ENCODE measurements around the gene HAO1.

The HAO1 gene

GRCh38 chr20:7926767-7927166 is 13.5 kb downstream of the HAO1 start:
- DNase-seq (ENCODE audit: low read depth), result no peak

GRCh38 chr20:7926323-7926722 is 13.9 kb downstream of the HAO1 start:
- no peak for DNase-seq (ENCODE audit: low read depth)

DNA sequence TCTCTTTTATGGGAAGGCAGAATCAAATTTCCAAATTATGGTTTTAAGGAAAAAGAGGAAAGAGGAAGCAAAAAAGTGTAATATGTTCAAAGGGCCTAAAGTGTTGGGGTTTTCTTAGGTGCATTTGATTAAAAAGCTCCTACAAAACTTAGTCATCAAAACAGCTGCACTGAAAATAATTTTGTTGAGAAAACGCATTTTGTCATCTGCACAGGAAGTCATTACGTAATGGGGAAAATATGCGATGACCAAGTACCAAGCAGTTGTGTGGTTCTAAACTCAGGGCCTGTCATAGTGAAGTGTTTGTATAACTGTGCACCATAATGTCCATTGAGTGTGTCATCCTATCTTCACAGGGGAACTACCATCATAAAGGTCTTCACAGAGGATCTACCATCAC is 15.6 kb downstream of the HAO1 start:
- DNase-seq (ENCODE audit: low read depth), result no peak

DNA sequence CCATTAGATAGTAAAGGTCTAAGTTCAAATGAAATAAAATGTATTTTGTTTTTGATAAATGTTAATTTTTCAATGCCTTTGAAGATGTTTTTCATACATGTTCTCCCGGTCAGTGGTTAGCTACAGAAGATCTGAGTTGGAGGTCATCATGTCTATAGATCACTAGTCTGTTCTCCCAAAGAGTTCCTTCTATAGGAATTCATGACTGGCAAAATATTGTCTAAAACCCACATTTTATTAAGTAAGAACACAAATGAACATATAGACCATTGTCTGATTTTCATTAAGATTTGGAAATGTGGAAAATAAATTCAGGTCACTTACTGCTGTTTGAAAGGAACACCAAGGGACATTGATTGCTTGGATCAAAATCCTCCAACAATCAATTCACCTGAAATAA is 23.6 kb downstream of the HAO1 start:
- no peak for DNase-seq (ENCODE audit: low read depth)

- DNase-seq (ENCODE audit: low read depth), result no peak
Measured at GRCh38 chr20:7912551-7912950, 27.7 kb downstream of the HAO1 start.

DNA sequence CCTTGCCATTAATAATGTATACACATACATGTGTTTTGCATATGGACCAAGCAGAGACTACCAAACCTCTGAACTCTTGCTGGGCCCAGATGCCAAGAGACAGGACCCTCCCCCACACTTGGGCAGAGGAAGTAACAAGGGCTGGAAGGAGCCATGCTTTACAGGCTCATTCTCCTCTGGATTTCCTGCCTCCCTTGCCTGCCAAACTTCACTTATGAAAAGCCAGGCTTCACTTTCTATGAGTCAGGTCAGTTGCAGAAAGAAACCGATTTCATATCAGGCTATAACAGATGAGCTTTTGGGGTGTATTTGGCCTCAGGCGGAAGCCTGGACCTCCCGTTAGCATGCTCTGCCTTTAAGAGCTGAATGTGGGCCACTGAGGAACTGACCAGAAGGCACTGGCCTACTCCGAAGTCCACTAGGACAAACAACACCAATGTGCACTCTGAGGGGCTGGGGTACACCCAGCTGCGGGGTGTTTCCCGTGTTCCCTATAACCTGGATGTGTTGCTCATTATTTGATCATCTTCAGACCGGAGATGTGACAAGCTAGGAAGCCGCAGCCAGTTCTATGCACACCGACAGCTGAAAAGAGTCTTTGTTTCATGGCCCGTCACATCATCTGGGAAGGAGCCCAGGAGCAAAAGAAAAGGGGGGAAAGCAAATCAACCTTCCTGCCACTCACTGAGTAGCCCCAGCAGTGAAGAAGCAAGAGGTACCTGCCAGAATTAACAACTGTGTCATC is 28.5 kb downstream of the HAO1 start:
- DNase-seq (ENCODE audit: low read depth), result no peak

DNA sequence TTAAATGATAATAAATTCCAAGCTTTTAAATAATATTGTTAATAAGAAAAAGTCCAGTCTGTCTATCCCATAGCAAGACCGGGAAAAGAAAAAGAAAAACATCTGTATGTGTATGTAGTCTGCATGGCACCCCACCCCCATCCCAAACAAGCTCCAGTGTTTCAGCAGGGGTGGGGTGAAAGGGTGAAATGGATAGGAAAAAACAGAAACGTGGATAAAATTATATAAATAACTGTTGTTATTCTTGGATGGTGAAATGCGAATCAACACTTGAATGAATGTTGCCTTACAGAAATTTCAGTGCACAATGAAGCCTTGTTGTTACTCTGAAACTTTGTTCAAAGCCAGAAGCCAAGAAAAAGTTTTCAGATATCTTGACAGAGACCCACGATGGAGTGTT is 31.4 kb downstream of the HAO1 start:
- DNase-seq (ENCODE audit: low read depth), result no peak

DNA sequence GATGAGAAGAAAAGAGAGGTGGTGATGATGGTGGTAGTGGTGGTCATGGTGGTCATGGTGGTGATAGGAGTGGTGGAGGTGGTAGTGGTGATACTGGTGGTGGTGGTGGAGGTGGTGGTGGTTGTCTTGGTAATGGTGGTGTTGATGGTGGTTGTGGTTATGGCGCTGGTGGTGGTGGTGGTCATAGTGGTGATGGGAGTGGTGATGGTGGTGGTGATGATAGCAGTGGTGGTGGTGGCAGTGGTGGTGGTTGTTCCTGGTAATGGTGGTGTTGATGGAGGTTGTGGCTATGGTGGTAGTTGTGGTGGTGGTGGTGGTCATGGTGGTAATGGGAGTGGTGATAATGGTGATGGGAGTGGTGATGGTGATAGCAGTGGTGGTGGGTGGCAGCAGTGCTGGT is 36.8 kb downstream of the HAO1 start:
- no peak for DNase-seq (ENCODE audit: low read depth)

DNA sequence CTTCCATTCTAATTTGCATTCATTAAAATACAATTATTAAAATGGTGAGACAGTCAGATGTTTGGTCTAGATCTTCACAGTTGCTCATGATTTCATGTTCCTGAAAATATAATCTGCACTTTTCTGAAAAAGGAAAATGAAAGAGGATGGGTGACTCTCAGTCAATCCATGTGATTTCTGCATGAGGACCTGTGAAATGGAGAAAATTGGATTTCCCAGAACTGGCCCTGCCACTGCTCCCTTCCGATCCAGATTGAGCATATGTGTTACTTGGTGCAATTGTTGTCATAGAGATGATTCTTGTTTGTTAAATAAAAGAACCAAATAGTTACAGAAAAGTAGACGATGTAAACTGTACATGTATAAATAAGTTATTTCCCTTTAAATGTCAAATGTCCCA is 37.4 kb downstream of the HAO1 start:
- DNase-seq (ENCODE audit: low read depth), result no peak

DNA sequence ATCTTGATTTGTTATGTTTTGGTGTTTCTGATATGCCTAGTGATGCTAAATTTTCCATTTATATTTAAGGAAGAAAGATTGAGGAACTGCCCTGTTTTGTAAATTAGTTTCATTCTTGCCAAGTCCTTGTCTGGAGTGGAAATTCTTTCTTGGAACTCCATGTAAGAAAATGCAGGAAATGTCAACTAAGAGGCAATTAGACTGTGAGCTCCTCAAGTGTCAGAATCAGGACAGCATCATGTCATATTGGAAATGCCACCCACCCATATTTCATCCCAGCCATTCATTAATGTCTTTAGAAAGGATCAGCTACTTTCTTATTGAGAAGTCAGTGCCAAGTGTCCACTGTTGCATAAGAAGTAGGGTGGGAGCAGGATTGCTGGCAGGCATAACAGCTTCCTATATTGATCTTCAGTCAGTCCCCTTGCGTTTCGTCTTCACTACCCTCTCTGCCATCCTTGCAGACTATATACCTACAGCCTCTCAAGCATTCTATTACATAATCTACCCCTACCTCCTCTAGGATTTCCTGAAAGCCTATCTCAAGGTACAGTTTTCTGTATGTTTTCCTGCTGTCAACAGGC is 42.4 kb downstream of the HAO1 start:
- no peak for DNase-seq (ENCODE audit: low read depth)

- no peak for DNase-seq (ENCODE audit: low read depth)
Measured at GRCh38 chr20:7893014-7893730, 47.1 kb downstream of the HAO1 start.

GRCh38 chr20:7891705-7892104 is 48.6 kb downstream of the HAO1 start:
- no peak for DNase-seq (ENCODE audit: low read depth)

DNA sequence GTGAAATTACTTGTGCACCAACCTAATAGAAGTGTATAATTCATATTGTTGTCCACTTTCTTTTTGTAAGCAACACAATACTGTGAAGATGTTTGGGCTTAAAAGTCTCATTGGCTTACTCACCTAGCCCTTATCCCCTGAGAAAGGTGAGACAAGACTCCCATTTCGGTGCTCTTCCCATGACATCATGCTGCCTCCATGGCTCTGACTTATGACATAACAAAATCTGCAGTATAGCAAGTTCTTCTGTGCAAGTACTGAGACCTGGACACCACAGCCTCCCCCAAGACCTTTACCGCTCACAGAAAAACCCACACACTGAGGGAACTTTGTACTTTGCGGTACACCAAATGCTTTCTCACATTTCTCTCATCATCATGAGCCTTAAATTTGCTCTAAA is 50.5 kb downstream of the HAO1 start:
- DNase-seq (ENCODE audit: low read depth), result no peak

GRCh38 chr20:7883741-7884140 is 56.5 kb downstream of the HAO1 start:
- no peak for DNase-seq (ENCODE audit: low read depth)

DNA sequence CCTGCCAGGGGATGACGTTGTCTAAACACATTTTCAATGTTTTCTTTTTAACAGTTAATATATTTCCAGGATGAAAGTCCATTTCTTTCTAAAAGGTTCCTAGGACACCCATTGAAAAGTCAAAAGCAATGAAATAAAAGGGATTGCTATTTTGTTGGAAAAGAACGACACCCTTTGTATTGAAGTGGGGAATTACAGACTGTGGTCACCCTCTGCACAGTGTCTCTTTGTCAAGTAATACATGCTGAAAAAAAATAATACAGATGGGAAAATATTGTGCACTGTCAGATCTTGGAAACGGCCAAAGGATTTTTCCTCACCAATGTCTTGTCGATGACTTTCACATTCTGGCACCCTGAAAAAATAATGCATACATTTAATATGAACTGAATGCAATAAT is 56.9 kb downstream of the HAO1 start:
- DNase-seq (ENCODE audit: low read depth), result no peak

DNA sequence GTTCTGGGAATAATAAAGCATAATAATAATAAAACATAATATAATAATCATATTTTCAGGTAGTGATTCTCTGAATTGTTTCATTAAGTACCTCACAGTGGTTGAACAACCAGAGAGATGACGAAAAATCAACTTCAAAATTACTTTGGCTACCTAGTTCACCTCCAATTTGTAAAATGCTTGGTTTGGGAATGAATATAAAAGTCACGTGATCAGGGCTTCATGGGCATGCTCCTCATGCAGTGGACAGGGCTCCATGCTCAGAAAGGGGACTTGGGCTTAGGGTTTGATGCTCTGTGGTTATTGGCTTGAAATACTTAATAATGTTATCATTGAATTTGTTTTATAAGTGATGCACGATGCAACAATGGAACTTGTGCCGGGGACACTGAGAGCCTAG is 58.2 kb downstream of the HAO1 start:
- no peak for DNase-seq (ENCODE audit: low read depth)

DNA sequence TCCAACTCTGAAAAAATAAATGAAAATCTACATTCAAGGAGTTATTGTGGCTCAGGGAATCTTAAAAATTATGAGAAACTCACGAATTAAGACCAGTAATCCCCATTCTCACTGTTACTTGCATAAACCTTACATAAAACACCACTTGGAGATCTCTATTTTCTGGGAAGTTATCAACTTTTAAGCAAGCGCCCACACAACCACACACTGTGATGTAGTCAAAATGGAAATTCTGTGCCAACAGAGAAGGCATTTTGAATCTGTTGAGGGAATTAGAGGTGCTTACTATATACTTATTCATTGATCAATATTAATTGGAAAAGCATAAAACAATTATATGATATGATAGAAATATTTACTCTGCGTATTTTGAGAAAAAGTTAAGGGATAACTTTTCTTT is 58.7 kb downstream of the HAO1 start:
- no peak for DNase-seq (ENCODE audit: low read depth)

DNA sequence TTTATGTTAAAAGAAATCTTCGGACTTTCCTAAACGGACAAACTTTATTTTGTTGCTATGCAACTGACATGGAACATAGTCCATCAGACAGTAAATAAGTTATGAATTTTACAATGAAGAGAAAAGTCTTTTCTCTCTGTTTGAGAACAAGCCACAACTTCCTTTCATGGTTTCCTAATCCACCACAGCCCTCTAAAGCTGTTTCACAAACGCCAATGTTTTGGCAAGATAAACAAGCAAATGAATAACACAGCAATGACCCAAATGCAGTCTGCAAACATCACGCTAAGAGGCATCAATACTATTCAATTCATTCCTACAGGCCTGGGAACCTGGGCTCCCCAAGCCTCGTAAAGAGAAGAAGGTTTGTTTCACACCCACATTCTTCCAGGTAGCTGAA is 60.4 kb downstream of the HAO1 start:
- DNase-seq (ENCODE audit: low read depth), result no peak

GRCh38 chr20:7868108-7868507 is 72.2 kb downstream of the HAO1 start:
- no peak for DNase-seq (ENCODE audit: low read depth)

- no peak for DNase-seq (ENCODE audit: low read depth)
Measured at GRCh38 chr20:7866285-7866684, 74.0 kb downstream of the HAO1 start.

DNA sequence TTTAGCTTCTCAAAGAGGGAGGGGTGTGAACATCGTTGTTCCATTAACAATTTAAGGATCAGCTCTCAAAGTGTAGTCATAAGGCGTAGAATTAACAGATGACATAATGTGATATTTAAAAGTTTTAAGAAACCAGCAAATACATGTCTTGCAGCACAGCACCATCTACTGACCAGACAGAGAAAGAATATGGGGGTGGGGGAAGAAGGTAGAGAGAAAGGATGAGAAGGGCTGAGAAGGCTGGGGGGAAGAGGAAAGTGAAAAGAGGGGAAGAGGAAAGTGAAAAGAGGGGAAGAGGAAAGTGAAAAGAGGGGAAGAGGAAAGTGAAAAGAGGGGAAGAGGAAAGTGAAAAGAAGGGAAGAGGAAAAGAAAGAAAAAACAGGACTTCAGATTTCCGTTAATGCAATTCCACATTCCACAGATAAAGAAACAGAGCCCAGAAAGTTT is 80.9 kb downstream of the HAO1 start:
- no peak for DNase-seq (ENCODE audit: low read depth)

- no peak for DNase-seq (ENCODE audit: low read depth)
Measured at GRCh38 chr20:7858734-7859250, 81.5 kb downstream of the HAO1 start.

DNA sequence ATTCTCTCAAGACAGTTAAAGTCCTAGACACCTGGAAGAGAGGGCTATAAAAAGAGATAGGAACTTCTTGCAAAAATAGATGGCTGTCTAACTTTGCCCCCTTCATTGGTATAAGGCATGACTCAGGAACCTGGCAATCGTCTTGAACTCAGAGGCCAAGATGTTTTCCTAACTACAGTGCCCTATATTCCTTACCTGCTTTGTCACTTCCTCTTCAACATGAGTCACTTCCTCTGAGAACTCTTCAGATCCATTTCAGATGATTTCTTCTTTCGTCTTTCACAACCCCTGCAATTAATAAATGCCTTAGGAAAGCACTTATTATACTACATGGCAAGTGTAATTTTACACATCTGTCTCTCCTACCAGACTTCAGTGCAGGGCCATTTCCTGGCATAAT is 83.5 kb downstream of the HAO1 start:
- no peak for DNase-seq (ENCODE audit: low read depth)

Measured in CMK (cell line).